Measurements from ENCODE around the gene CBFB. TPM values are rescaled to one million over a fixed set of nuclear protein-coding genes. Genes with fewer than 3 reads are reported as not detected.

CBFB gene
- total RNA-seq, 1 experiment from 2014 or later, result 76.3 TPM

DNA sequence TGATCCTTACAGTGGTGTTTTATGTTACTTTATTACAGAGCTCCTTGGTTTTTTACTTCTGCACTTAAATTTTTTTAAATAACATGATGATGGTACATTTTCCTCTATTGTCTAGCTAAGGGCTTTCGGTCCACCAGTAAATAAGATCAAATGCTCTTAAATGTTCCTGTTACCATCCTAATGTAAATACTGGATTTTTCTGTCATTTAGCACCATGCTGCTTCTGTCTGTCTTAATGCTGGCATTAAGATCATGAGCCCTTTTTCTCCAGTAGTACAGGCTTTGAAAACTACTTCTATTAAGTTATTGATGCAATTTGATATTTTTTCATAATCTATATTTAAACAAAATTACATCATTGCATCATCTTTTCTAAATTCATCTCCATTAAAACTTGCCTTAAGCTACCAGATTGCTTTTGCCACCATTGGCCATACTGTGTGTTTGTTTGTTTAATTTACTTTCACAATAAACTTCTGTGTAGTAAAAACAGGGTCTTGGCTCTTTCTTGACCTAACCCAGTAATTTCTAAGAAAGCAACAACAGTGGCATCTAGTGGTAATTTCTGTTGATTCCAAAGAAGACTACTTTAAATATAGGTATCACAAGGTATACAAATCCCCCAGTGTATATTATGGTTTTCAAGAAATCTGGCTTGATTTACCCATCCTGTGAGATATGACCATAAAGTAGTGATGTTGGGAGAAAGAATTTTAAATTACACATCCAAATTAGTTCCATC lies 71.8 kb downstream of the CBFB start:
- no peaks in the 10 kb centered on the region for H3K79me2 ChIP-seq (ENCODE audit: insufficient read depth, low read length)
- WGBS (ENCODE audit: extremely low coverage, insufficient read length, low lambda C conversion rate), result no CpG with 5 or more reads among the region's 1 CpG
- DNase-seq, result no peak
- H3K56ac ChIP-seq (ENCODE audit: insufficient read length, low read depth, low read length), result no peak overlapping the region
- no peak overlapping the region for H3K23ac ChIP-seq (ENCODE audit: insufficient read length, low read depth, low read length)
- H3K23me2 ChIP-seq (ENCODE audit: insufficient read length, low read depth, low read length, poor library complexity, severe bottlenecking), result no peaks in the 10 kb centered on the region
- no peak overlapping the region for H3K14ac ChIP-seq (ENCODE audit: insufficient read depth, low read length)
- no peak overlapping the region for H2AFZ ChIP-seq (ENCODE audit: low read length)
- no peak overlapping the region for H2BK12ac ChIP-seq (ENCODE audit: insufficient read length, low read depth, low read length)
- no peaks in the 10 kb centered on the region for H3K79me1 ChIP-seq (ENCODE audit: insufficient read depth, low read depth, low read length, poor library complexity, severe bottlenecking)
- no peak overlapping the region for H4K8ac ChIP-seq (replicated peaks; ENCODE audit: insufficient read length, low read depth, low read length)
- TF ChIP-seq CTCF (conservative IDR thresholded peaks at IDR 0.05), result peak; percentile 51
- H2AK5ac ChIP-seq (ENCODE audit: insufficient read length, low read length), result no peak overlapping the region
- no peak overlapping the region for H3K27ac ChIP-seq (ENCODE audit: insufficient read length, low read depth, low read length)
- no peaks in the 10 kb centered on the region; a peak in 1 of 5 replicates for H3K9me3 Mint-ChIP-seq
- no peaks in the 10 kb centered on the region for H3K4me1 ChIP-seq (ENCODE audit: insufficient read depth, low read length)
- H2BK15ac ChIP-seq (ENCODE audit: low read depth, low read length), result no peak overlapping the region
- no peak overlapping the region for H4K5ac ChIP-seq (ENCODE audit: insufficient read length, low read depth, low read length)
- no peaks in the 10 kb centered on the region for H3K9me3 ChIP-seq (ENCODE audit: control insufficient read depth, low read depth, low read length)
- H3K4me3 Mint-ChIP-seq, result no peak overlapping the region
- H2BK20ac ChIP-seq (ENCODE audit: low read depth, low read length, poor library complexity, severe bottlenecking), result peak overlapping the region; percentile 26
- no peaks in the 10 kb centered on the region for H3K27me3 Mint-ChIP-seq (ENCODE audit: low read depth)
- no peak overlapping the region for H3K27ac Mint-ChIP-seq
- no peak overlapping the region for H3K4ac ChIP-seq (ENCODE audit: low read depth, low read length)
- H3K36me3 Mint-ChIP-seq (ENCODE audit: insufficient read depth in 1 of 3, low read depth in 3 of 3), result peaks cover 0 to 8% (median 4%) of the 10 kb centered on the region in 3 experiments; a peak in 2 of 7 replicates
- no peak overlapping the region for H4K91ac ChIP-seq (ENCODE audit: insufficient read length, low read depth, low read length)
- no peak overlapping the region for H3K4me2 ChIP-seq (ENCODE audit: insufficient read depth, insufficient read length, low read length)
- no peak overlapping the region for H2BK120ac ChIP-seq (ENCODE audit: low read depth, low read length, poor library complexity, severe bottlenecking)
- H3T11ph ChIP-seq (ENCODE audit: low read length), result no peak overlapping the region
- H3K18ac ChIP-seq (ENCODE audit: insufficient read length, low read depth, low read length), result no peak overlapping the region
- H2BK5ac ChIP-seq (ENCODE audit: insufficient read length, low read length), result no peak overlapping the region
- peaks cover 2% of the 10 kb centered on the region in 2 experiments; a peak in 1 of 4 replicates for H3K4me1 Mint-ChIP-seq
- no peaks in the 10 kb centered on the region for H3K27me3 ChIP-seq (ENCODE audit: insufficient read depth, low read length)
- H3K9ac ChIP-seq (ENCODE audit: extremely low read depth, insufficient read length, low read length), result no peak overlapping the region
- no peaks in the 10 kb centered on the region for H4K20me1 ChIP-seq (ENCODE audit: control insufficient read depth, insufficient read depth, insufficient read length)
